Stimulated activated CD4-positive, alpha-beta T cell treated with anti-CD3 and anti-CD28 coated beads, Interleukin-1b, Interleukin-23, amount 100 ng/mL, for 4 hours (primary cell): ENCODE measurements around the gene MRPL9.

ENCODE experiments used
- DNase-seq, 2 donors: peaks; one replicate each; pipeline ENCODE4 v3.0.0-alpha.2; 2020; ENCODE audit warnings: low read depth in 2 of 2

The MRPL9 gene

DNA sequence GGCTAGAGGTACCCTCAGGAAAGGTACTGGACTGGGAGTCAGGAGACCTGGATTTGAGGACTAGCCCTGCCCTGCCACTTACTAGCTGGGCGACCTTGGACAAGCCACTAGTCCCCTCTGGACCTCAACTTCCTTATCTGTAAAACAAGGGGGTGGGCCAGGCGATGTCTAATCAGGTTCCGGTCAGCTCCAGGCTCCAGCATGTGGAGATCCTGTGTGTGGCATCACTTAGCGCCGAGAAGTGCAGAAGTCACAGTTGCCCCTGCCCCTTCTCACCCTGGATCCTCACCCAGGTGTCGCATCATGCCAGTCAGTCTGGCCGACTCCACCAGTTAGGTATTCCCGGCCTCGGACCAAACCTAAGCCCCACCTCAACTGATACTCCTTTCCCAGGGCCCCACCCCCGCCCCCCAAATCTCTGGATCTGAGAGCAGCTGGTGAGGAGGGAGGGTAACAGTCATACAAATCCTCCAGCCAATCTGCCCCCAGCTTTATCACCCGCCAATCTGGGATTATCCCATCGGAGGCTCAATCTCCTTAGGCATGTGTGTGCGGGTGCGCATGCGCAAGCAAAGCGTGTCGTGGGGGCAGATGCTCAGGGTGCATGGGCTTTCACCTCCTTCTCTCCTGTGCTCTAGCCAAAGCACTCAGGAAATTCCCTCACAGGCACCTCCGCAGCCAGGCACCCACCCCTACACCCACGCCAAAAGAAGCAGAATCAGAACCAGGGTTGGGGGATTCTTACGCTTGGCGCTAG is 52.1 kb downstream of the MRPL9 start:
- no peak for DNase-seq

GRCh38 chr1:151710187-151710840 is 53.0 kb downstream of the MRPL9 start:
- DNase-seq = peak; percentile 9 to 30
